Uterus (tissue), 2 donors: ENCODE measurements around the gene NPPC.

Source experiments
- POLR2A ChIP-seq, 2 donors: fragments of 450-650 bp; IDR thresholded peaks; one replicate each; pipeline ENCODE4 v1.6.1; 2016; ENCODE audit warnings: antibody characterized with exemption in 2 of 2, mild to moderate bottlenecking in 1 of 2, moderate library complexity in 1 of 2
- TF ChIP-seq, protein P1 (sequence below), 4 experiments: fragments of 200-600 bp in 2 of 4; fragments of 450-650 bp in 2 of 4; sonication (generic) in 2 of 4; IDR thresholded peaks; one replicate each; pipeline ENCODE4 v1.5.1; 2016 to 2019; ENCODE audit warnings: antibody characterized with exemption in 4 of 4, mild to moderate bottlenecking in 2 of 4, moderate library complexity in 1 of 4

GRCh38 chr2:231900972-231901371 is 25.2 kb downstream of the NPPC start:
- TF ChIP-seq, protein P1, sequence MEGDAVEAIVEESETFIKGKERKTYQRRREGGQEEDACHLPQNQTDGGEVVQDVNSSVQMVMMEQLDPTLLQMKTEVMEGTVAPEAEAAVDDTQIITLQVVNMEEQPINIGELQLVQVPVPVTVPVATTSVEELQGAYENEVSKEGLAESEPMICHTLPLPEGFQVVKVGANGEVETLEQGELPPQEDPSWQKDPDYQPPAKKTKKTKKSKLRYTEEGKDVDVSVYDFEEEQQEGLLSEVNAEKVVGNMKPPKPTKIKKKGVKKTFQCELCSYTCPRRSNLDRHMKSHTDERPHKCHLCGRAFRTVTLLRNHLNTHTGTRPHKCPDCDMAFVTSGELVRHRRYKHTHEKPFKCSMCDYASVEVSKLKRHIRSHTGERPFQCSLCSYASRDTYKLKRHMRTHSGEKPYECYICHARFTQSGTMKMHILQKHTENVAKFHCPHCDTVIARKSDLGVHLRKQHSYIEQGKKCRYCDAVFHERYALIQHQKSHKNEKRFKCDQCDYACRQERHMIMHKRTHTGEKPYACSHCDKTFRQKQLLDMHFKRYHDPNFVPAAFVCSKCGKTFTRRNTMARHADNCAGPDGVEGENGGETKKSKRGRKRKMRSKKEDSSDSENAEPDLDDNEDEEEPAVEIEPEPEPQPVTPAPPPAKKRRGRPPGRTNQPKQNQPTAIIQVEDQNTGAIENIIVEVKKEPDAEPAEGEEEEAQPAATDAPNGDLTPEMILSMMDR (IDR thresholded peaks at IDR 0.05): no peak
- no peak for TF ChIP-seq POLR2A (IDR thresholded peaks at IDR 0.05)
